GM21360 (cell line): ENCODE data around the gene RIC1.

Experiments used
- ATAC-seq: cut with Tn5 transposase; IDR thresholded peaks from one replicate; pipeline ENCODE4 v1.9.1; 2021; ENCODE audit warnings: mild to moderate bottlenecking, moderate library complexity; ENCODE audit not compliant: unreplicated experiment

RIC1 gene

DNA sequence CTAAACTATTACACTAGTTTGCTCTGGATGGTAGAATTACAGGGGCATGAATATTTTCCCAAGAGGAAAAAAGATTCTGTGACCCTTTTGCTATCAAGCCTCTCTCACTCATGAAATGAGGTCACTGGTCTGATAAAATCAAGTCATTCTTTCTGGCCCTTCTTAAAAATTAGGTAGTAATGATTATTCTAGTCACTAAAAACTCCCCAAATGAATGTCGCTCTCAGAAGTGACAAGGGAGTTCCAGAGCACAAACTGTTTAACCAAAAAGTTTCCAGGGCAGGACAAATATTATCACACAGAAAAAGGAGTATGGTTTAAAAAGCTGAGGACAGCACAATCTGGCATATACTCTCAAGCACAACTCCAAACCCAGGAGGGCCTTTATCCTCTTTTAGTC, 191.5 kb downstream of the RIC1 start:
- no peak for ATAC-seq

DNA sequence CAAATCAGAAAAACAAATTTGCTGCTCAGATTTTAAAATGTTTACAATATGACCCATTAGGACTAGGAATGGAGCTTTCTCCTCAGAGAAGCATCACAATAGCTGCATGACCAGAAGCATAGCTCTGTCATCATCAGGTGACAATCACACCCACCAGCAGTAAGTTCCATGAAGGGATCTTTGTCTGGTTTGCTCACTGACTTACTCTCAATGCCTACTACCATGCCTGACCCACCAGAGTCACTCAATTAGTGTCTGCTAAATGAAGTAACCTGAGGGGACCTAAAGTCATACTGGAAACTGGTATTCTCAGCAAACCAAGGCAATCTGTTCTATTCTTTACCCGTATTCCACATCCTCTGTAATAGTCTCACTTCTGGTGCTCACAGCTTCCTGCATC, 196.3 kb downstream of the RIC1 start:
- ATAC-seq = no peak
